Peyer's patch (tissue), 4 donors: ENCODE measurements around the gene COL5A2.

Experiments
- POLR2A ChIP-seq, 2 donors: fragments of 450-650 bp; IDR thresholded peaks; one replicate each; pipeline ENCODE4 v1.5.1; 2017; ENCODE audit warnings: antibody characterized with exemption in 2 of 2, mild to moderate bottlenecking in 2 of 2, moderate library complexity in 2 of 2
- TF ChIP-seq, protein P1 (sequence below), 6 experiments: fragments of 450-650 bp in 4 of 6; fragments of 200-600 bp in 2 of 6; sonication (generic) in 1 of 6; IDR thresholded peaks; one replicate each; pipeline ENCODE4 v1.5.1; 2017 to 2019; ENCODE audit warnings: antibody characterized with exemption in 6 of 6, mild to moderate bottlenecking in 3 of 6, moderate library complexity in 1 of 6

DNA sequence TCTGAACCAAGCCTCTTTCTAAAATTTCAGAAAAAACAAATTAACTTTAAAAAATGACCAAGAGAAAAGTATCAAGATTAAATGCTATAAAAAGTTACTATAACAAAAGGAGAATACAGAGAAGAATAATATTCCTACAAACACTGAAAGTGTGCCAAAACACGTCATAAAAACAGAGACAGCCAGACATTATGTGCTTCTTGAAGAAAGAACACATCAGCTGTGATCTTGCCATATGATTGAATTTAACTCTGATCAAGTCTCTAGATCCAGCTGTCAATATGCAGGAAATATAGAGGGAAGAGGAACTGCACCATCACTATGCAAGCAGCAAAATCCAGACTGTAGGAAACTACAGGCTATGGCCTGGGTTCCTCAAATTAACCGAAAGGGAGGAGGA lies 33.7 kb upstream of the COL5A2 start:
- TF ChIP-seq, protein P1, sequence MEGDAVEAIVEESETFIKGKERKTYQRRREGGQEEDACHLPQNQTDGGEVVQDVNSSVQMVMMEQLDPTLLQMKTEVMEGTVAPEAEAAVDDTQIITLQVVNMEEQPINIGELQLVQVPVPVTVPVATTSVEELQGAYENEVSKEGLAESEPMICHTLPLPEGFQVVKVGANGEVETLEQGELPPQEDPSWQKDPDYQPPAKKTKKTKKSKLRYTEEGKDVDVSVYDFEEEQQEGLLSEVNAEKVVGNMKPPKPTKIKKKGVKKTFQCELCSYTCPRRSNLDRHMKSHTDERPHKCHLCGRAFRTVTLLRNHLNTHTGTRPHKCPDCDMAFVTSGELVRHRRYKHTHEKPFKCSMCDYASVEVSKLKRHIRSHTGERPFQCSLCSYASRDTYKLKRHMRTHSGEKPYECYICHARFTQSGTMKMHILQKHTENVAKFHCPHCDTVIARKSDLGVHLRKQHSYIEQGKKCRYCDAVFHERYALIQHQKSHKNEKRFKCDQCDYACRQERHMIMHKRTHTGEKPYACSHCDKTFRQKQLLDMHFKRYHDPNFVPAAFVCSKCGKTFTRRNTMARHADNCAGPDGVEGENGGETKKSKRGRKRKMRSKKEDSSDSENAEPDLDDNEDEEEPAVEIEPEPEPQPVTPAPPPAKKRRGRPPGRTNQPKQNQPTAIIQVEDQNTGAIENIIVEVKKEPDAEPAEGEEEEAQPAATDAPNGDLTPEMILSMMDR (IDR thresholded peaks at IDR 0.05) = no peak
- no peak for TF ChIP-seq POLR2A (IDR thresholded peaks at IDR 0.05)
